ENCODE results near the gene TMEM132A.

GRCh38 chr11:60951606-60951903 is 27.3 kb downstream of the TMEM132A start:
- no peak for TF ChIP-seq POLR2A (IDR thresholded peaks at IDR 0.05)
- TF ChIP-seq, protein P1, sequence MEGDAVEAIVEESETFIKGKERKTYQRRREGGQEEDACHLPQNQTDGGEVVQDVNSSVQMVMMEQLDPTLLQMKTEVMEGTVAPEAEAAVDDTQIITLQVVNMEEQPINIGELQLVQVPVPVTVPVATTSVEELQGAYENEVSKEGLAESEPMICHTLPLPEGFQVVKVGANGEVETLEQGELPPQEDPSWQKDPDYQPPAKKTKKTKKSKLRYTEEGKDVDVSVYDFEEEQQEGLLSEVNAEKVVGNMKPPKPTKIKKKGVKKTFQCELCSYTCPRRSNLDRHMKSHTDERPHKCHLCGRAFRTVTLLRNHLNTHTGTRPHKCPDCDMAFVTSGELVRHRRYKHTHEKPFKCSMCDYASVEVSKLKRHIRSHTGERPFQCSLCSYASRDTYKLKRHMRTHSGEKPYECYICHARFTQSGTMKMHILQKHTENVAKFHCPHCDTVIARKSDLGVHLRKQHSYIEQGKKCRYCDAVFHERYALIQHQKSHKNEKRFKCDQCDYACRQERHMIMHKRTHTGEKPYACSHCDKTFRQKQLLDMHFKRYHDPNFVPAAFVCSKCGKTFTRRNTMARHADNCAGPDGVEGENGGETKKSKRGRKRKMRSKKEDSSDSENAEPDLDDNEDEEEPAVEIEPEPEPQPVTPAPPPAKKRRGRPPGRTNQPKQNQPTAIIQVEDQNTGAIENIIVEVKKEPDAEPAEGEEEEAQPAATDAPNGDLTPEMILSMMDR (IDR thresholded peaks at IDR 0.05), result no peak
